Right lobe of liver (tissue), 4 donors: ENCODE measurements around the gene HARS1.

ENCODE experiments used
- POLR2A ChIP-seq: fragments of 450-650 bp; IDR thresholded peaks from one replicate; pipeline ENCODE4 v1.6.1; 2017; ENCODE audit warnings: antibody characterized with exemption, mild to moderate bottlenecking
- TF ChIP-seq, protein P1 (sequence below), 4 donors: fragments of 200-600 bp in 3 of 4; fragments of 450-650 bp in 1 of 4; IDR thresholded peaks; one replicate each; pipeline versions ENCODE4 v1.5.1 to v1.8.0; 2016 to 2022; ENCODE audit warnings: antibody characterized with exemption in 4 of 4, mild to moderate bottlenecking in 2 of 4
- donor health status: DM: no; HTN: no; CAD: no.
- donor health status: DM: no; HTN: no; CAD: no.
- donor health status: DM: no; HTN: yes; CAD: no.

DNA sequence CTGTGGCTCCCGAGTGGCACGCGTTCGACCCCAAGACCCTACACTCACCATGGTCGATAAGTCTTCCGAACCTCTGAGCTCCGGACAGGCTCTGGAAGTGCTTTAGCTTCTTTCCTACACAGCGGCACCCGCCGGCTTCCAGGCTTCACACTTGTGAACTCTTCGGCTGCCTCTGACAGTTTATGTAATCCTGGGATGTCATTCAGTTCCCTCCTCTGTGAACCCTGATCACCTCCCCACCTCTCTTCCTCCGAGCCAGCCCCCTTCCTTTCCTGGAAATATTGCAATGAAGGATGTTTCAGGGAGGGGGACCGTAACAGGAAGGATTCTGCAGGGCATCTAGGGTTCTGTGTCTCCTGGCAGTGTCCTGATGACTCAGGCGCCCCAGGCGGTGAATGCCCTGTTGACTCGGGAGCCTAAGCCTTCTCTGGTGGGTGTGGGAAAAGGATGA, 58.1 kb downstream of the HARS1 start, which contains the start of gene CD14:
- TF ChIP-seq, protein P1, sequence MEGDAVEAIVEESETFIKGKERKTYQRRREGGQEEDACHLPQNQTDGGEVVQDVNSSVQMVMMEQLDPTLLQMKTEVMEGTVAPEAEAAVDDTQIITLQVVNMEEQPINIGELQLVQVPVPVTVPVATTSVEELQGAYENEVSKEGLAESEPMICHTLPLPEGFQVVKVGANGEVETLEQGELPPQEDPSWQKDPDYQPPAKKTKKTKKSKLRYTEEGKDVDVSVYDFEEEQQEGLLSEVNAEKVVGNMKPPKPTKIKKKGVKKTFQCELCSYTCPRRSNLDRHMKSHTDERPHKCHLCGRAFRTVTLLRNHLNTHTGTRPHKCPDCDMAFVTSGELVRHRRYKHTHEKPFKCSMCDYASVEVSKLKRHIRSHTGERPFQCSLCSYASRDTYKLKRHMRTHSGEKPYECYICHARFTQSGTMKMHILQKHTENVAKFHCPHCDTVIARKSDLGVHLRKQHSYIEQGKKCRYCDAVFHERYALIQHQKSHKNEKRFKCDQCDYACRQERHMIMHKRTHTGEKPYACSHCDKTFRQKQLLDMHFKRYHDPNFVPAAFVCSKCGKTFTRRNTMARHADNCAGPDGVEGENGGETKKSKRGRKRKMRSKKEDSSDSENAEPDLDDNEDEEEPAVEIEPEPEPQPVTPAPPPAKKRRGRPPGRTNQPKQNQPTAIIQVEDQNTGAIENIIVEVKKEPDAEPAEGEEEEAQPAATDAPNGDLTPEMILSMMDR (IDR thresholded peaks at IDR 0.05), result no peak
- TF ChIP-seq POLR2A, result peak; percentile 79
